Stimulated activated CD4-positive, alpha-beta T cell treated with anti-CD3 and anti-CD28 coated beads, Interleukin-4, amount 100 ng/mL, for 48 hours (primary cell): ENCODE measurements around the gene ANKFN1.
"Not testable (repeated sequence)": the region's sequence is repeated elsewhere in the genome, so short reads cannot be mapped to it uniquely, and the experiment has no call there.

Experiments used
- DNase-seq, 2 donors: peaks; one replicate each; pipeline ENCODE4 v3.0.0-alpha.2; 2020; ENCODE audit warnings: low read depth in 2 of 2

The ANKFN1 gene

DNA sequence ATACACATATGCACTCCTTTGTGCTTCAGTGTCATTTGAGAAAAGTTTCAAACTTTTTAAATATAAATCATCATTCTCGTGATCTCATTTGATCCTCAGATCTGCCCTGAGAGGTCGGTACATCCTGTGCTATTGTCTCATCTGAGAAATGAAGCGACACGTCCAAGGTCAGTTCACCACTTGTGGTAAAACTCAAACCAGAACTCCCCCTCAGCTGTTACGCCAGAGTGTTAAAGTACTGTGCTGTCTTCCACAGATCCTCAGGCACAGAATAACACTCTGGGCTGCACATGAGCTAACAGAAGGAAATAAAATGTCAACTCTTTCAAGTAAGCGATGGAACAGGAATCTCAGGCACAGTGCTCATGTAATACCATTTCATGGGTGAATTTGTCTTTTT, 31.4 kb downstream of the ANKFN1 start:
- no peak for DNase-seq

DNA sequence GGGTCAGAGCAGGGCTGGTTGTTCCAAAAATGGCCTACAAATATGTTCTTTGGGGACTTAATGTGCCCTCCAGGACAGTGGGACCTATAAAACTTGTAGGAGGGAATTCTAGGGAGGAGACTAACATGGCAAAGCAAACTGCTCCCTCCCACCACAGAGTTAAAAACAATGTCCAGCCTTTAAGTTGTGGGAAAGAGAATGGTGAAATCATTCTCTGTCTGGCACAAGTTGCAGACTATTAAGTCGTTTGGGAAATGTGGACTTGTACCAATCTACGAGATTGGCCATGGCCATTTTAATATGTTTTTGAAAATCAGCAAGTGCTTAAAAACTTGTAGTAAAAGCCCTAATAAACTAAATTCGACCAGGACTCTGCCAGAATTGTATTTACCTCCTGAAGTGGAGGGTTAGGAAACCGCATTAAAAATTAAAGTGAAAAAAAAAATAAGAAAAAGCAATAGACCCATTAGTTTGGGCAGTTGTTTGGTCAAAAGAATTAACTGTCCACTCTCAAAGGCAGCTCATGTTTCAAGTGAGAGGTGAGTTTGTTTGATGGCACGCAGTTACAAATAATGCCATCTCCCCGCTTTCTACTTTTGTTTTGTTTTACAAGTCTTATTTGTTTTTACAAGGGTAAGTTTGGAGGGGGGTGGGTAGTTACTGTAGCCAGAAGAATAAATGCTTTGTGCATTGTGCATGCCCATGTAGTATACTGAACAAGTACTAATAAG, 32.4 kb downstream of the ANKFN1 start:
- DNase-seq, result no peak

DNA sequence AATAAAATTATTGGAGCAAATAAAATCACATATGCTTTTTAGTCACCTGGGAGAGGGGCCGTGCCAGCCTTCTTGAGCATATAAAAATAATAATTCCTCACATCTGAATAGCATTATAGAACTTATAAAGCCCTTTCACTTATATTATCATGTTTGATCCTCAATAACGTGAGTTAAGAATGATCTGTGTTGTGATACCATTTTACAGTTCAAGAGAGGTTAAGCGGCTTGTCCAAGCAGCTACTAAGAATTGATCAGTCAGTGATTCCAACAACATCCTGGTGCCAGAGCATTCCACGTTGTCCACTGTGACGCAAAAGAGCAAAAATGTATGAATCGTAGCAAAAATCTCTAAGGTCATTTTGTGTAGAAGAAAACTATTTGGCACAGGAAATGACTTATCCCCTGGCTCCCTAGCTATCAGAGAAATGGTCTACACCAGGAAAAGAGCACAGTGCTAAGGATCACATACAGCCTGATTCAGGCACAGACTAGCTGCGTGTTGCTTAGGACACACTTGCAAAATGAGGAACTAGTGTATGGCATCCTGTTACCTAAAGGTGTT, 33.0 kb downstream of the ANKFN1 start:
- no peak for DNase-seq

DNA sequence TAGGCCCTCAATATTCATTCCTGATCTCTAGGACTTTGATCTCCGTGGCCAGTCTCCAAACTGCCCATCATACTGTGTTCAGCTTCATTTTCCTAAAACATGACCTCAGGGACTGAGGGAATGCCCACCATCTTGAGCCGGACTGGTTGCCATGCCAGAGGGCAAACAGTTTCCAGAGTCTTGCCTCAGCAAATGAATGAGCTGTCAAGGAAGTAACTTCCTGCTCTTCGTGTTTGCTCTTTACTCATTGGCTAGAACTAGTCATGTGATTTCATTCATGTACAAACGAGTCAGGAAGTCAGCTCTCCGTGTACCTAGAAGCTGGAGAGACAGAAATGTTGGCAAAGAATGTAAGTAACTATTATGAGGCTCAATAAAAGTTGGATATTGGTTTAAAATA, 50.2 kb downstream of the ANKFN1 start:
- no peak for DNase-seq

DNA sequence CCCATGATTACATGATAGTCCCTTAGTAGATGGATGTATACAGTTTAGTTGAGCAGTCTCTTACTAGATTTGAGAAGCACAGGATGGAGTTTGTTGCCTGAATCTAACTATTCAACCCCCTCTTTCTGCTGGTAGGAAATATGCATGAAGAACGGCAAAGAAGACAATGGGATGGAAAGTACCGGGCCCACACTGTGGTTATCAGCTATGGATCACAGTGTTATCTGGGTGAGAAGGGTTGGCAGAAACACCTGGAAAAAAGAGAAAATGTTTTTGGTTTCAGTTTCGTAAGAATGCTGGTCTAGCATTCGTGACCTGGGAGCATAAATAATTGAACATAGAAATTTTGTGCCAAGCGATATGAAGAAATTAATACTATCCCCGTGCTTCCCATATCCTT, 53.1 kb downstream of the ANKFN1 start:
- no peak for DNase-seq

DNA sequence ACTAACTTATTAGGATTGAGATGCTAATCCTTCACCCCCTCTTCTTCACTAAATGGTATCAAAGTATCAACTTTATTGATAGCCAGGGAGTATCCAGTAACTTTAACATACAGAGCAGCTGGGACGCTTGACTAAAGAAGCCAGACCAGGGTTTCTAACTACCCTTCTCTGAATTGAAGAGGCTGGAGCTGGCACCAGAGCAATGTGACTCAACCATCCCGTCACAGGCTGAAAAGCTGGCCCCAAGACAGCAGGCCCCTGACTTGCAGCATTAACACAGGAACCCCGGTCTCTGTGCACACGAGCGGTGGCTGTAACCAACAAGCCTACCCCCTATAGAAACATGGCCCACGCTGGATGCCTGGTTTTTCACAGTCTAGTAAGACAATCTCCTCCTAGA, 59.8 kb downstream of the ANKFN1 start:
- DNase-seq, result no peak

DNA sequence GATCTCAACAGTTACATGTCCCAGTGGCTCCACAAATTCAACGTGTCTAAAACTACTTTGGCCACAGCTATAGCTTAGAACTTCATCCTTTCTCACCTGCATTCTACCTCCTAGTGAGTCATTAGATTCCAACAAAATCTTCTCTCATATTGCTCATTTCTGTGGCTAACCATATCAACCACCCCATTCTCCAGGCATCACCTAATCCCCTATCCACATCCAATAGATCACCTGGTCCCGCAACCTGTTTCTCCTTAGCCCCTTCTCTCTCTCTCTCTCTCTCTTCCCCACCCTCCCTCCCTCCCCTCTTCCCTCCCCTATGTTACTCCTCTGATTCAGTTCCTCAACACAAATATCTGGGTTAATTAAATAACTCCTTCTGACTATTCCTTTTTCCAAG, 64.6 kb downstream of the ANKFN1 start:
- no peak for DNase-seq

DNA sequence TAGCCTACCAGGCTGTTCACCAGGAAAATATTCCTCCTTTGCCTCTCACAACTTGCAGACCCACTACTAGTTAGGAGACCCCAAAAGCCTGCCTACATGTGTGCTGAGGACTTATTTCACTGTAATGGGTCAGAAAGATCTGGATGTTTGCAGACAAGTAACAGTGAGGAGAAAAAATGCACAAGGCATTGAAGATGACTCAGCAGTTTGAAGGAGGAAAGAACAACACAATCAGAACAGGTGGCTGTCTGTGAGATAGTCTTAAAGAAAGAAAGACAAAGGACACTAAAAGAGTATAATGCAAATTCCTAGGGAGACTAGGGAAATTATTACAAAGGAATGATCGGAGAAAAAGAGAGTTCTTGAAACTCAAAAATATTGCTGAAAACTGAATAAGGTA, 69.0 kb downstream of the ANKFN1 start:
- DNase-seq, result no peak

DNA sequence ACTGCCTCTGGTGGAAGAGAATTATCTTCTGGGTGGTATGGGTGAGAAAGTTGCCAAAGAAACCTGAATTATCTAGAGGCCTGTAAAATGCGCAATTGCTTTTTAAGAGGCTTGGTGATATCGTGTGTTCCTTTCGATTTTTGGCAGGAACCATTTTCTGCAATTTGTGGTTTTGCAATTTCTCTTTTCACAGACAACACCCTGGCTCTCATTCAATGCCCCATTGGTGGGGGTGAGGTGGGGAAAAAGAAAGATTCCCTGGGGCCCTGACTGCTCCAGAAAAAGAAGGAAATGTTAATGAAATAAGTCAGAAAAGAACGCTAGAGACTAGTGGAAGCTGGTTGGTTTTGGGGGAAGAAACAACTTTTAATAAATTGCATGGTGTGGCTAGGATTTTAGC, 77.4 kb downstream of the ANKFN1 start:
- DNase-seq, result no peak

DNA sequence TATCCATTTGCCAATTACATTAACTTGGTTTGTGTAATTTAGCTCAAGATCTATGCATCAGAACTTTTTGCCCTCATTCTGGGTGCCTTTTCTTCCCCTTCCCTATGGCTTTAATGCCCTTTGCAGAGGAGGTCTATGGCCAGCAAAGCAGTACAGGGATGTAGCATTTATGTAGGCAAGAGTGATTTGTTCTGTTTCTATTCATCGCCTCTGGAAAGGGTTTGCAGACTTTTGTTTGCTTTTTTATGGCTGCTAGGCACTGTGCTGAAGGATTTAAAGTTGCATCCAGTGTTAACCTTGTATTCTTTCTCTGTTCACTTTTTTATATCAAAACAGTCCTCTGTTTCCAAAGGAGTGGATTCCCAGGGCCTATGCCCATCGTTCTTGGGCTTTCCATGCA, 78.0 kb downstream of the ANKFN1 start:
- DNase-seq, result no peak

DNA sequence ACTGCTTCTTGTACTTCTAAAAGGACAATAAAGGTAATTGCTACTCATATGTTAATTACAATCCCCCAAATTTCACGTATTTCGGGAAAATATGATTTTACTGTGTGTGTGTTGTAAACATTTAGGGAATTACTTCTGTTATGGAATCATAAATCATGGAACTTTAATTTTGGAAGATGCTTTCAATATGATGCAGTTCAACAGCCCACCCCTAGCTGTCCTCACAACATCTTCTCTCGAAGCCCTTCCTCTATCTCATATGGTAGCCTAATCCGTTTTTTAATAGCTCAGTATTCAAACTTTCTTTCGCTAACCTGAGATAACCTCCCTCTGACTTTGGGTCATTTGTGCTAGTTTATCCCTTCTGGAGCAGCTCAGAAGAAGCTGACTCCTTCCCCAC, 78.4 kb downstream of the ANKFN1 start:
- no peak for DNase-seq

DNA sequence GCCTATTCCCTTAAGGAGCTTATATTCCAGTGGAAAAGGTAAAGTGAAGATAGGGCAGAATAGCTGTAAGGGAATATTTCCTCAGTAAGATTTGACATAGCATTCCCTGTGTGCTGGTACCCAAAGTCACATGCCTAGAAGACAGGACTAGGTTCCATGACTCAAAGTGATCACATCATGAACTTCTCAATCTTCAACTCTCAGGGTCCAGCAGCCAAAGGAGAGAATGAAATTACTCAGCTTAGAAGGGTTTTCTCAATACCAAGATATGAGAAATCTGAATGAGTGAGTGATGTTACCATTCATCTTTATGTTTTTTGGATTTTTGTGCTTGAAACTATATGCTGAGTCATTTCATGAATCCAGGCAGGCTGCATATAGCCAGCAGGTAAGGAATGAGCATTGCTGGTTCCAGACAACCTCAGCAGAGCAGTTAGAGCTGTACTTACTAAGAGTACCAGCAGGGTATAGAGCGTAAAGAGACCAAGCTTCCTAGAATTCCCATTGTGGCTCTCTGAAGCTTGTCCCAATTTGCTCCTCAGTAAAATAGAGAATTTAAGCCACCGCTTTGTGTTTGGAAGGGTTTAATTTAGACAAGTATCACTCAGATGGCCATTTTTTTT, 91.1 kb downstream of the ANKFN1 start:
- DNase-seq, result no peak

DNA sequence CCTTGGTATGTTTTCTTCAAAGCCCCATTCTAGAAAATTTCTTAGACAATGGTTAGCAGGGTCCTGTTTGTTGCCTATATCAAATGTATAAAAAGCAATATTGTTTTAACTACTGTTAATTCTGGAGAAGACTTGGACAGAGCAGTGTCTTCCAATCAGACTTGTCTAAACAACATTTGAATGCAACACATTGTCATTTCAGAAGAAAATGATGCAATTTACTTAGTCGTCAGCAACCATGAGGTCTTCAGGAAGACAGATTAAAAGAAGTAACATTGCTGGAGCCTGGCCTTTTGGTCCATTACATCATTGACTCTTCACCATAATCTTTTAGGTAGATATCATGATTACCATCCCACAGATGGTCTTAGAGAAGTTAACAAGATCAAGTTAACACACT, 94.5 kb downstream of the ANKFN1 start:
- DNase-seq, result no peak

DNA sequence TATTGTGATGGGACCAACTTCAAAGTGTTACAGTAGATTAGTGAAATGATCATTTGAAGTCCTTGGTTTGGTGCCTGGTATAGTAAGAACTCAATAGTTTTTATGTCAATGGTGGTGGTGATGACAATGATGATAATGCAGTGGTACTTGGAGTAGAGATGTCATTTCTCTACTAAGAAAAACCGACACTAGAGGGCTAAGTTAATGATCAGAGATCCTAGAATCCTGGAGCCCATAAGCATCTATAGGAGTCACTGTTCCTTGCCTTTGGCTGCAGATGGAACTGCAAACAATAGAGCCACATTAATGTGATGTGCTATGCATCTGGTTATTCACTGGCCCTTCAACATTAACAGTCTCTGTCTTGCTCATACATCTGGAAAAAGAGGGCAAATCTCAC, 103.8 kb downstream of the ANKFN1 start:
- DNase-seq, result no peak

DNA sequence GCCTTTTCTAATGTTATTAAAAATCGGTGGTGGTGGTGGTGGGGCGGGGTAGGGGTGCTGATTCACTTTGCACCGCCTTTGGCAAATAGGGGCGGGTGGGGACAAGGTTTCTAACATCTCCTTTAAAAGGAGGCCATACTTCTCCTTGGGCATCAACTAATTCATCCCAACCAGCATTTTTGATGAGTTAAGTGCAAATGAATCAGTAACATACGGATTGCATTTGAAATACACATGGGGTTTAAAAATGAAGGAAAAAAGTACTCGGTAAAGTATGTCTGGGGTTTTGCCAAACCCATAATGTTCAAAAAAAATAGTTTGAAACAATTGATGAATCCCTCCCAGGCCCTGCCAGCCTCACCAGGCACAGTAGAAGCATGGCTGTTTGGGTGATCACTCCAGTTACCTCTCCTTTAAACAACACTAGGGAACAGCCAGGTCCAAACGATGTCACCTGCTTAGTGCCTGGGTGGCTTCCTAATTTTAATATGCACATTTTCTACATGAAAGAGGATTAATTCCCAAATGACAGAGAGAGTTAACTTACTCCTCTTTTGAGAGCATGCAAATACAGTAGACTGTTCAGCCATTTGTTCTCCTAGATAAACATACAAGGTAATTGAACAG, 107.2 kb downstream of the ANKFN1 start:
- DNase-seq, result no peak

DNA sequence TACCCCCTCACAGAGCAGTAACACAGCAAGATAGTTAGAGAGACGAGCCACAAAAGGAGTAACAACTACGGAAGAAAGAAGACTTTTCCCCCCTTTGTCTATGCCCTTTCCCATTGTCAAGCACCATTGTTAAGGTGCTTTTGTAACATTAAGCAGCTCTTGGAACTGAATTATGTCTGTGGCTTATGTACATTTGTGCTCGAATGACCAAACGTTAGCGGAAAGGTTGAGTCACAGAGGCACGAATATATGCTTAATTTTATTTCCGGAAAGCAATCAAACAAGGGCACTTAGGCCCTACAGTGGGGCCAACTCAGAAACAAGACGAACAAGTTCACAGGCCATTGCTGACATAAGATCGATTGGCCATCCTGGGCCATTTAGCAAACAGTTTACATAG, 109.5 kb downstream of the ANKFN1 start:
- DNase-seq, result no peak

DNA sequence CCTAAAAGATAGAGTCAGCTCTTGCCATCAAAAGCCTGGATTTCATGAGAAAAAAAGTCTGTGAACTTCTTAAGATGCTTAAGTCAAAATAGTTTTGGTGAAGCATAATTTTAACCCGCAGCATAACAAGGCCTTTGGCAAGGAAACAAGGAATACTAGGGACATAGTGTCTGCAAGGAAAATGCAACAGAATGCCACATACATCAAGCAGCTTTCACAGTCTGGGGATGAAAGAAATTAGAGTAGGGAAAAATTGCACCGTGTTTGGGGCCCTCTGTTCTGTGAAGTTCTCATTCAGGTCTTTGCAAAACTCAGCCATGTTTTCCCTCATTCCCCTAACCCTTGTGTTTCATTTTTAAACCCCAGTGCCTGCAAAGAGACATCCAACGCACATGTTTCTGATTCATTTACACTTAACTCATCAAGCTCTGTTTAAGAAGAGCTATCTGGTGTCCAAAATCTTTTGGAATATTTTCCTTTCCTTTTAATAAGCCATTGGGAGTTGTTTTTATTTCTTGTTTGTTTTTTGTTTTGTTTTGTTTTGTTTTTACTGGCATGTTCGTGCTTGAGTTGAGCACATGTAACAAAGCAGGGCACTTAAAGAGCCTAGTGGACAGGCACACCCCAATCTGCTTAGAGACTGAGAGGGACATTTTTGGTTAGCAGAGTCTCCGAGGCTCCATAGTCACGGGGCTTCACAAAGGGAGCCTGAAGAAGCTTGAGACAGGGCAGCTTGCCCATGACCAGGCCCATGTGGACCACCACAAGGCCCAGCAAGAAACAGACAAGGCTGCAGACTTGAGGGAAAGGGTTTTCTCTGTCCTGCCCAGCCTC, 116.5 kb downstream of the ANKFN1 start:
- DNase-seq, result no peak

DNA sequence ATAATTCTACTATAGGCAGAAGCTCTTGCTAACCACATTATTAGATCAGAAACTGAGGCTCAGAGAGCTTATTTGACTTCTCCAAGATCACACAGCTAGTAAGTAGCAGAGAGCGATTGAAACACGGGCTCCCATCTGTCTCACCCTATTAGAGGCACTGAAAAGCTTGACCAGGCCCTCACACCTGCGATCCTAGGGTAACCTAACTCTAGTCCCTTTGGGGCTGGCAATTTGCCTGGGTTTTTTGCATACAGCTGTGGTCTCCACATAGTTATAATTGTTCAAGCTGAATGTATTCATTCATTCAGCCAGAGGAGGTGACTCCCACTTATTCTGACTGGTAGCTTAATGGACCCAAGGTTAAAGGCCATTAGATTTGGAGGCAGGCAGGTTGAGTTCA, 121.2 kb downstream of the ANKFN1 start:
- DNase-seq, result no peak

DNA sequence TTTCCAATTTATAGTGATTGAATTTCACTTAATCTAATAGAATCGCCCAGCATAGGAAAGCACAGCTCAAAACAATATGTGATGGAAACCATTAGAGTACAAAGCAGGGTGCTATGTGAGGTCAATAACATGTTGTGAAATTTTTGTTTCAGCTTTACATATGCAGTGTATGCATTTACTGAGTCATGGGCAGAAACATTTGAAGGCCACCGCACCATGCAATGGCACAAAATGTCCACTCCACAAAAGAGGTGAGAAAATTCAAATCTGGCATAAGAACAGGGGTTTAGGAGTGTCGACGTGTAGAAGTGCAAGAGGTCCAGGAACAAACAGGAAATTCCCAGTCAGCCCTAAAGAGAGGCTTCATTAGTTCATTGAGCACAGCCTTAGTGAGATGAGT, 131.2 kb downstream of the ANKFN1 start:
- DNase-seq, result no peak

DNA sequence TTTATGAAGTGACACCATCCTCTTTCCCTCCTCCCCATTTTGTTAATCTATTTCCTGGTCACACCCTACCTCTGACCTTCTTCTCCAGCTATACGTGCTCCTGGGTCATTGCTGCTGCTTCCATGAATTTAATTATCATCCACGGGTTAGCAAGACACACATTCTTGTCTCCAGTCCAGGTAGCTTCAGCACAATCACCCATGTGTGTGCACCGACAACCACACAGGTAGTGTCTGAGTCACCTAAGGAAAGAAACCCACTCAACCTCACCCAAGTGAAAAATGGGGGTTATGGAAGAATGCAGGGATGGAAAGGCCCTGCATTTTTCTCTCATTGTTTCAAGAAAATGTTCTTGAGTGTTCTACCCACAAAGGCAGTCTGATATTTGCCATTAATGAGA, 135.5 kb downstream of the ANKFN1 start:
- not testable (repeated sequence) for DNase-seq

DNA sequence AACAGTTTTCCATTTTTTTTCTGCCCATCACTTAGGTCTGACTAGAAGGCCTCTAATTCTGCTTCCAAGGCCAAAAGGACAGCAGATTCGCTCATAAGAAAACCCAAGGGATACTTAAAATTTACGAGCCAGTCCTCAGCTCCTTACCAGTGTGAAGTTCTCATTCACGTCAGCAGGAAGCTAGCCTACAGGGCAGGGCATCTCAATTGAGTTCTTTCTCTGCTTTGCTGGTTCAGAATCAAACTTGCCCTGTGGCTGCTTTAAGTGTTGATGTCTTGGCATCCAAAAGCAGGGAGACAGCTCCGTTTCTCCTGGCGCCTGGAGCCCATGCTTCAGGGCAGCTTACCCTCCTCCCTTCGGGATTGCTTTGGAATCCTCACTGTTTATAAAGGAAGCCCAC, 136.0 kb downstream of the ANKFN1 start:
- no peak for DNase-seq

DNA sequence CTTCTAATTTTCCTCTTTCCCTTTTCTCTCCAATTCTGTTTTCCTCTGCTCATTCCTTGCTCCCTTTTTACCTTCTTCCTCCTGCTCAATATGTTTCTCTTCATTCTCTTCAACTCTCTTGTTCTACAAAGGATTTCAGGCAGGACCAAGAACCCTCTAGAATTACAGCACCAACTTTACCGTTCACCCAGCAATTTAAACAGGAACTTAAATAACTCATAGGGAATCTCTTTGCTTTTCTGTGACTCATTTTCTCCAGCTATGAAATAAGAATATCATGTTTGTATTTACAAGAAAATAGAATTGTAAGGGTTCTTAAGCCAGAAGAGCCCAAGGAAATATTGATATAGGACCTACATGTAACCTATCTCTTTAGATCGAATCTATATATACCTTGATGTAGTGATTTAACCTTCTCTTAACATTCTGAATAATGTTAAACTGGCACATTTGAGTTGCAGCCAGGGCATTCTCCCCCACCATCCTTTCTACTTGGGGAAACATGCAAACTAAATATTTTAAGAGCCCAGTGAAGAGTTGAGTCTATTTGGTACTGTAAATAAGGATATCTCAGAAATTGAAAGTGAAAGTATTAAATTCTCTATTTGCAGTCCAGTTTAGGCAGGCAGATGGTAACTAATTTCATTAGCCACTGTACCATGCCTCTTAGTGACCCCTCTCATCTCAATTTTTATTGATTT, 137.0 kb downstream of the ANKFN1 start:
- no peak for DNase-seq
